OCI-LY1 (cell line): ENCODE measurements around the gene FANCC.

Source experiments
- H2AFZ ChIP-seq: fragments of 200-600 bp; sonication (generic), shearing (Covaris generic); 2 replicates; pipeline ENCODE4 v1.6.0; 2014; ENCODE audit warnings: antibody characterized with exemption, mild to moderate bottlenecking, low read length
- H3F3A ChIP-seq: fragments of 200-600 bp; sonication (generic), shearing (Covaris generic); 2 replicates; pipeline ENCODE4 v1.6.0; 2014; ENCODE audit warnings: mild to moderate bottlenecking, antibody characterized with exemption, low read length, moderate library complexity; ENCODE audit not compliant: insufficient read depth
- H3K27ac ChIP-seq: fragments of 200-600 bp; sonication (generic); 2 replicates; pipeline ENCODE4 v1.5.1; 2014; ENCODE audit warnings: low read length, mixed run types, mild to moderate bottlenecking, low read depth; ENCODE audit not compliant: poor library complexity, severe bottlenecking
- H3K27me3 ChIP-seq: fragments of 200-600 bp; sonication (generic); 2 replicates; pipeline ENCODE4 v1.6.0; 2014; ENCODE audit warnings: antibody characterized with exemption, mild to moderate bottlenecking, low read length, moderate library complexity; ENCODE audit not compliant: insufficient read depth
- H3K36me3 ChIP-seq: fragments of 200-600 bp; sonication (generic); 2 replicates; pipeline ENCODE4 v1.6.1; 2014; ENCODE audit warnings: mild to moderate bottlenecking, antibody characterized with exemption, low read length, moderate library complexity, mixed read lengths; ENCODE audit not compliant: insufficient read depth
- H3K4me1 ChIP-seq: fragments of 200-600 bp; sonication (generic); 2 replicates; pipeline ENCODE4 v1.5.1; 2014; ENCODE audit warnings: mild to moderate bottlenecking, low read length, moderate library complexity; ENCODE audit not compliant: insufficient read depth, severe bottlenecking
- H3K4me2 ChIP-seq: fragments of 200-600 bp; sonication (generic), shearing (Covaris generic); 2 replicates; pipeline ENCODE4 v1.6.1; 2014; ENCODE audit warnings: low read length
- H3K4me3 ChIP-seq: fragments of 200-600 bp; sonication (generic); 2 replicates; pipeline ENCODE4 v1.5.1; 2014; ENCODE audit warnings: low read length, low read depth, mild to moderate bottlenecking, mixed read lengths; ENCODE audit not compliant: poor library complexity, severe bottlenecking
- H3K79me2 ChIP-seq: fragments of 200-600 bp; shearing (Covaris generic); 2 replicates; pipeline ENCODE4 v1.6.1; 2016; ENCODE audit warnings: mixed run types, low read length, mixed read lengths; ENCODE audit not compliant: insufficient read depth
- H3K9ac ChIP-seq: fragments of 200-600 bp; sonication (generic), shearing (Covaris generic); 2 replicates; pipeline ENCODE4 v1.6.1; 2014; ENCODE audit warnings: mild to moderate bottlenecking, low read length, mixed read lengths
- H3K9me2 ChIP-seq: fragments of 200-600 bp; sonication (generic), shearing (Covaris generic); 2 replicates; pipeline ENCODE4 v1.6.1; 2014; ENCODE audit warnings: low read depth, mild to moderate bottlenecking, low read length, mixed read lengths
- H3K9me3 ChIP-seq: fragments of 200-600 bp; shearing (Covaris generic); 2 replicates; pipeline ENCODE4 v1.6.1; 2014; ENCODE audit warnings: low read length, mixed read lengths
- H4K20me1 ChIP-seq: fragments of 200-600 bp; sonication (generic), shearing (Covaris generic); 2 replicates; pipeline ENCODE4 v1.6.0; 2016; ENCODE audit warnings: mild to moderate bottlenecking, low read length; ENCODE audit not compliant: insufficient read depth
- EZH2 ChIP-seq: fragments of 200-600 bp; sonication (generic), shearing (Covaris generic); IDR thresholded peaks from 2 replicates; pipeline ENCODE4 v1.8.0; 2017; ENCODE audit warnings: borderline replicate concordance, mixed run types, mild to moderate bottlenecking, antibody characterized with exemption, low read length, moderate library complexity, mixed read lengths
- TF ChIP-seq, protein P1 (sequence below): fragments of 200-600 bp; sonication (generic), shearing (Covaris generic); IDR thresholded peaks from 2 replicates; pipeline ENCODE4 v1.5.1; 2017; ENCODE audit warnings: mild to moderate bottlenecking, antibody characterized with exemption, low read length, moderate library complexity, mixed read lengths

Gene FANCC

DNA sequence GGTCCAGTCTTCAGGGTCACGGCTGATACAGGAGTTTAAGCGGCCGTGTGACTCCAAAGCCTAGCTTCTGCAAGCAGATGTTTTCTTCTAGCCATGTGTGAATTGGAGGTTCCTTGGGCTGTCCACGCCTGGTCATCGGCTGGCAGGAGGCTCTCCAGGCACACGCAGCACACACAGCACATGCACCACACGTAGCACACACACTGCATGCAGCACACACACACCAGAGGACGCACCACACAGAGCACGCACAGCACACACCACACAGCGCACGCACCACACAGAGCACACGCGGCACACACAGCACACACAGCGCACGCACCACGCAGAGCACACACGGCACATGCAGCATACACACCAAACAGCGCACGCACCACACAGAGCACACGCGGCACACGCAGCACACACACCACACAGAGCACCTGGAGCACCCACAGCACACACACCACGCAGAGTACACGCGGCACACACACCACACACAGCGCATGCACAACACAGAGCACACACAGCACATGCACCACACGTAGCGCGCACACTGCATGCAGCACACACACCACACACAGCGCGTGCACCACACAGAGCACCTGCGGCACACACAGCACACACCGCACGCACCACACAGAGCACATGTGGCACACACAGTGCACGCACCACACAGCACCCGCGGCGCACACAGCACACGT lies 234.3 kb downstream of the FANCC start:
- Histone ChIP-seq H3K9me3 (no peaks in the 10 kb centered on the region), H3K9me2 (no peaks in the 10 kb centered on the region), H3K9ac (no peak overlapping the region), H3K27me3 (no peaks in the 10 kb centered on the region), H3K4me1 (peaks cover 6% of the 10 kb centered on the region), H3F3A (no peaks in the 10 kb centered on the region), H3K79me2 (no peaks in the 10 kb centered on the region), H2AFZ (no peak overlapping the region), H3K4me2 (no peak overlapping the region), H4K20me1 (no peaks in the 10 kb centered on the region), H3K27ac (no peak overlapping the region), H3K36me3 (peaks cover 32% of the 10 kb centered on the region; the same call in 1 of the 2 replicates), H3K4me3 (no peak overlapping the region)
- TF ChIP-seq, protein P1, sequence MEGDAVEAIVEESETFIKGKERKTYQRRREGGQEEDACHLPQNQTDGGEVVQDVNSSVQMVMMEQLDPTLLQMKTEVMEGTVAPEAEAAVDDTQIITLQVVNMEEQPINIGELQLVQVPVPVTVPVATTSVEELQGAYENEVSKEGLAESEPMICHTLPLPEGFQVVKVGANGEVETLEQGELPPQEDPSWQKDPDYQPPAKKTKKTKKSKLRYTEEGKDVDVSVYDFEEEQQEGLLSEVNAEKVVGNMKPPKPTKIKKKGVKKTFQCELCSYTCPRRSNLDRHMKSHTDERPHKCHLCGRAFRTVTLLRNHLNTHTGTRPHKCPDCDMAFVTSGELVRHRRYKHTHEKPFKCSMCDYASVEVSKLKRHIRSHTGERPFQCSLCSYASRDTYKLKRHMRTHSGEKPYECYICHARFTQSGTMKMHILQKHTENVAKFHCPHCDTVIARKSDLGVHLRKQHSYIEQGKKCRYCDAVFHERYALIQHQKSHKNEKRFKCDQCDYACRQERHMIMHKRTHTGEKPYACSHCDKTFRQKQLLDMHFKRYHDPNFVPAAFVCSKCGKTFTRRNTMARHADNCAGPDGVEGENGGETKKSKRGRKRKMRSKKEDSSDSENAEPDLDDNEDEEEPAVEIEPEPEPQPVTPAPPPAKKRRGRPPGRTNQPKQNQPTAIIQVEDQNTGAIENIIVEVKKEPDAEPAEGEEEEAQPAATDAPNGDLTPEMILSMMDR, result no peak
- no peak for TF ChIP-seq EZH2

GRCh38 chr9:95082401-95083084 lies 235.0 kb downstream of the FANCC start:
- TF ChIP-seq, protein P1, result no peak
- no peak for TF ChIP-seq EZH2
- Histone ChIP-seq H3F3A (no peaks in the 10 kb centered on the region), H3K36me3 (peaks cover 32% of the 10 kb centered on the region; the same call in 1 of the 2 replicates), H2AFZ (no peak overlapping the region), H3K9me2 (no peaks in the 10 kb centered on the region), H3K9me3 (no peaks in the 10 kb centered on the region), H3K27ac (no peak overlapping the region), H3K4me1 (peaks cover 1% of the 10 kb centered on the region), H3K4me2 (no peak overlapping the region), H3K79me2 (no peaks in the 10 kb centered on the region), H3K9ac (no peak overlapping the region), H3K27me3 (no peaks in the 10 kb centered on the region), H3K4me3 (no peak overlapping the region), H4K20me1 (no peaks in the 10 kb centered on the region)

DNA sequence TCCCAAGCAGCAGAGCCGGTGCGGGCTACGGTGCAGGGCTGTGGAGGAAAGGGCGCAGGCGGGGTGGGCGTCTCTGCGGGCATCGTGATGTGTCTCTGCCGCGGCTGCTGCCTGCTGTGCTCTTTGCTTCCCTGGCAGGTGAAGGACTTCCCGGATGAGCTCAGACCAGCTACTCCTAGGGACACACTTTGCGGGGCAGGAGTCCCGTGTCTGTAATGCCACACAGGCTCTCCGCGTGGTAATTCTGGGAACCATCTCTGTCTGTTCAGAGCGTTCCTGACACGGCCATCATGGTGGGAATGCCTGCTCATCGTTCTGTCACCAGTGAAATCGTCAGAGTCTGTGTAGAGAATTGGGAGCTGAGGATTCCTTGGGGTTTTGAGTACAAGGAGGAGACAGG lies 235.5 kb downstream of the FANCC start:
- H3K9me2 ChIP-seq, result no peaks in the 10 kb centered on the region
- peaks cover 32% of the 10 kb centered on the region; the same call in 1 of the 2 replicates for H3K36me3 ChIP-seq
- H3K4me1 ChIP-seq, result no peaks in the 10 kb centered on the region
- no peaks in the 10 kb centered on the region for H3K27me3 ChIP-seq
- TF ChIP-seq EZH2, result no peak
- TF ChIP-seq, protein P1, result no peak
- no peak overlapping the region for H3K4me3 ChIP-seq
- no peaks in the 10 kb centered on the region for H4K20me1 ChIP-seq
- H3K9me3 ChIP-seq, result no peaks in the 10 kb centered on the region
- no peak overlapping the region for H3K9ac ChIP-seq
- no peak overlapping the region for H3K4me2 ChIP-seq
- no peak overlapping the region for H3K27ac ChIP-seq
- no peaks in the 10 kb centered on the region for H3F3A ChIP-seq
- H2AFZ ChIP-seq, result no peak overlapping the region
- no peaks in the 10 kb centered on the region for H3K79me2 ChIP-seq
